Fibroblast of pulmonary artery (primary cell): ENCODE measurements around the gene KIF26B.
A peak's percentile ranks its signal among the peaks of the same experiment; 100 is the strongest.

Experiments used
- DNase-seq: peaks from one replicate; pipeline ENCODE4 v3.0.0-alpha.2; 2010; ENCODE audit warnings: low read depth
- H3K4me3 ChIP-seq: replicated peaks from 2 replicates; pipeline ENCODE4 v1.5.1; 2011; ENCODE audit warnings: low read depth, mild to moderate bottlenecking, control low read depth, low read length, moderate library complexity
- TF ChIP-seq, protein P1 (sequence below): IDR thresholded peaks from 2 replicates; pipeline ENCODE4 v1.5.1; 2011; ENCODE audit warnings: mild to moderate bottlenecking, control low read depth, low read length, inconsistent platforms; ENCODE audit errors: missing control alignments

Gene KIF26B

DNA sequence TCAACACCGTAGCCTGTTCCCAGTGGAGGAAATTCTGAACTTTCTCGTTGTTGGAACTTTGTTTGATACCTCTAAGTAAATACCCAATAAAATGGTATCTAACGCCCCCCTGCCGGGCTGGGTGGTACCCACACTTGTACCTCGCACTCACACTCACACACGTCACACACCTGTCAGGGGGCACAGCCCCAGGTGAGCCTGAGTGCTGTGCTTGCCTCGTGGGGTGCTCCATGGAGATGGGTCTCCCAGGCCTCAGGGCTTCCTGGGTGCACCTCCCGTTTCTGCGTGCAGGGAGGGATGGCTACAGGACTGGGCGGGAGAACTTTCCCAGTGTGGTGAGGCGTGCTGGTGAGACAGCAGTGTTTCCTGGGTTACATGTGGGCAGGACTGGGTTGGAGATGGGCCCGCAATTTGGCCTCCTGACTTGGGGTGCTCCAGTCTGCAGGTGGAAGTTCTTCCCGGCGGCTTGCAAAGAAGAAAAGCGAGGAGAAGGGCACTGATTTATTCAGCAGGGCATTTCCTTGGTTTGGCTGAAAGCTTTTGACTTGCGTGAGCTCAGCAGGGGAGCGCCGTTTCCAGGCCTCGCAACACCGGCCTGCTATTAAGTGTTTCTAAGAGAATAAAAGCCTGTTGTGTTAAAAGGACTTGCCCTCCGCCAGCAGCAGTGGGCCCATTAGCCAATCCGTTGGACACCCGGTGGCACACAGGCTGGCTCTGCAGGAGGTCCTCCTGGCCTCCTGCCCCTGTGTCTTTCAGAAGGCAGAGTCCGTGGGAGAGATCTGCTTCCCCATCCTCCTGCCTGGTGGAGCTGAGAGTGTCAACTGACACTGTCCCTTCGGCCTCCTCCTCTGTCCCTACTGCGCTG lies 79.7 kb downstream of the KIF26B start:
- TF ChIP-seq, protein P1, sequence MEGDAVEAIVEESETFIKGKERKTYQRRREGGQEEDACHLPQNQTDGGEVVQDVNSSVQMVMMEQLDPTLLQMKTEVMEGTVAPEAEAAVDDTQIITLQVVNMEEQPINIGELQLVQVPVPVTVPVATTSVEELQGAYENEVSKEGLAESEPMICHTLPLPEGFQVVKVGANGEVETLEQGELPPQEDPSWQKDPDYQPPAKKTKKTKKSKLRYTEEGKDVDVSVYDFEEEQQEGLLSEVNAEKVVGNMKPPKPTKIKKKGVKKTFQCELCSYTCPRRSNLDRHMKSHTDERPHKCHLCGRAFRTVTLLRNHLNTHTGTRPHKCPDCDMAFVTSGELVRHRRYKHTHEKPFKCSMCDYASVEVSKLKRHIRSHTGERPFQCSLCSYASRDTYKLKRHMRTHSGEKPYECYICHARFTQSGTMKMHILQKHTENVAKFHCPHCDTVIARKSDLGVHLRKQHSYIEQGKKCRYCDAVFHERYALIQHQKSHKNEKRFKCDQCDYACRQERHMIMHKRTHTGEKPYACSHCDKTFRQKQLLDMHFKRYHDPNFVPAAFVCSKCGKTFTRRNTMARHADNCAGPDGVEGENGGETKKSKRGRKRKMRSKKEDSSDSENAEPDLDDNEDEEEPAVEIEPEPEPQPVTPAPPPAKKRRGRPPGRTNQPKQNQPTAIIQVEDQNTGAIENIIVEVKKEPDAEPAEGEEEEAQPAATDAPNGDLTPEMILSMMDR, result no peak
- no peak for DNase-seq

DNA sequence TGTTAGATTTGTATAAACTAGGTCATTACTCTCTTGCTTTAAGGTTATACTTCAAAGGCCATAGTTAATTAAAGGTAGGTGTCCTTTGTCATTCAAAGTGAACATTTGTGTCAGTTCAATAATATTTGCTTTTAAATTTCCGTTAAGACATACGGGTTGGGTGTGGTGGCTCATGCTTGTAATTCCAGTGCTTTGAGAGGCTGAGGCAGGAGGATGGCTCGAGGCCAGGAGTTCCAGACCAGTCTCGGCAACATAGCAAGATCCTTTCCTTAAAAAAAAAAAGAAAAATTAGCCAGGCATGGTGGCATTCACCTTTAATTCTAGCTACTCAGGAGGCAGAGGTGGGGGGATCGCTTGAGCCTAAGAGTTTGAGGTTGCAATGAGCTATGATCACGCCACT lies 80.4 kb downstream of the KIF26B start:
- no peak overlapping the region for H3K4me3 ChIP-seq
- TF ChIP-seq, protein P1, result no peak

More for the DNA sequence above, 79.7 kb downstream of the KIF26B start:
- no peak overlapping the region for H3K4me3 ChIP-seq

DNA sequence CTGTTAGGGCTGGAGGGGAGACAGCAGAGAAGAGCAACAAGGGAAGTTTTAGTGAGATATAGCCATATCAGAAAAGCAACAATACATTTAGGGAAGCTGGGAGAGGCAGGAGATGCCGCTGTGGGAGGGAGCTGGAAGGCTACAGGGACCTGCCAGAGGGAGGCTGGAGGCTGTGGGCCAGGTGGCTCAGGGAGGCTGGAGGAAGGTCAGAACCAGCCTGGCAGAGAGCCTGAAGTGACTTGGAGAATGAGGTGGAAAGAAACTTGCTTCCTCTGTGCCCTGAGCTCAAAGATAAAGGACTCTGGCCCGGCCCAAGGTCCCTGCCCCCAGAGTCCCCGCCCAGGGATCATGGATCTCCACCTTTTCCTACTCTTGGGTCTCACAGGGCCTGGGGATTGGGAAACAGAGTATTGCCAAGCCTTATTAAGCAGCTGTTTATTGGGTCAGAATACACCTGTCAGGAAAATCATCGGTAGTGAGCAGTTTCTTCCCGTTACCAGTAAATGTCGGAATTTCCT lies 85.9 kb downstream of the KIF26B start:
- TF ChIP-seq, protein P1, result no peak
- no peak for DNase-seq
- H3K4me3 ChIP-seq, result no peak overlapping the region

More for the DNA sequence above, 80.4 kb downstream of the KIF26B start:
- DNase-seq, result peak; percentile 20

DNA sequence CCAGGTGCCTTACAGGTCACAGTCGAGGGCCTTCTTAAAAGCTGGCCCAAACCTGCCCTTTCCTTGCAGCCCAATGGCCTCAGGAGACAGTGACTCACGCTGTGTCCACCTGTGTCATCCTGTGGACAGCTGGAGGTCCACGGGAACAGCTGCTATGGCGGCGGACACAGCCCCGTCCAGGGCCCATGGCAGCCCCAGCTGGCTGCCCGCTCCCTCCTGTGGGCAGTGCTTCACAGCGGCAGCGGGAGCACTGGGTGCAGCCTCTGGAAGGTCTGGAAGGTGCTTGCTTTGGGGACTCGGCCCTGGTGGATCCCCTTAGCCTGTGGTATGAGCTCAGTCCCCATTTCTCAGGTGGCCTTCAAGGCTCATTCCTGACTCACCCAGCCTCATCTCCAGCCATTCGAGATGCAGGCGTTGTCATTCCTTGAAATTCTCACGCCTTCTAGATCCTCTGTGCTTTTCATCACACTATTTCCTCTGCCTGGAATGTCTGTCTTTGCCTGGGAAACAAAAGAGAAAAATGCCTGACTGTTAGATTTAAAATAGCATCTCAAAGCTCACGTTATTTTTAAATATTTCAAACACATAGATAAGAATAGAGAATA lies 86.8 kb downstream of the KIF26B start:
- TF ChIP-seq, protein P1, result no peak
- no peak for DNase-seq
- no peak overlapping the region for H3K4me3 ChIP-seq

DNA sequence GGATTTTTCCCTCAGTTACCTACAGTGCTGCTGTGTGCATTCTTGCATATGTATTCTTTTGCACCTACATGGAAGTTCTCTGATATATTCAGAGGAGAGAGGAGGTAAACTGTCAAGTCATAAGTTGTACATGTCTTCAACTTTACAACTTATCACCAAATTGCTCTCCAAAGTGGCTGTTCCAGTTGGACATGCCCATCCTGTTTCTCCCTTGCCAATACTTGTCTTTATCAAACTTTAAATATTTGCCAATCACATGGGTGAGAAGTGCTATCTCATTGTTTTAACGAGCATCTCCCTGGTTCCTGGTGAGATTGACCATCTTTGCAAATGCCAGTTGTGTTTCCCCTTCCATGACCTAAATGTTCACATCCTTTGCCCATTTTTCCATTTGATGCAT lies 88.2 kb downstream of the KIF26B start:
- H3K4me3 ChIP-seq, result no peak overlapping the region
- TF ChIP-seq, protein P1, result no peak
- DNase-seq, result no peak

DNA sequence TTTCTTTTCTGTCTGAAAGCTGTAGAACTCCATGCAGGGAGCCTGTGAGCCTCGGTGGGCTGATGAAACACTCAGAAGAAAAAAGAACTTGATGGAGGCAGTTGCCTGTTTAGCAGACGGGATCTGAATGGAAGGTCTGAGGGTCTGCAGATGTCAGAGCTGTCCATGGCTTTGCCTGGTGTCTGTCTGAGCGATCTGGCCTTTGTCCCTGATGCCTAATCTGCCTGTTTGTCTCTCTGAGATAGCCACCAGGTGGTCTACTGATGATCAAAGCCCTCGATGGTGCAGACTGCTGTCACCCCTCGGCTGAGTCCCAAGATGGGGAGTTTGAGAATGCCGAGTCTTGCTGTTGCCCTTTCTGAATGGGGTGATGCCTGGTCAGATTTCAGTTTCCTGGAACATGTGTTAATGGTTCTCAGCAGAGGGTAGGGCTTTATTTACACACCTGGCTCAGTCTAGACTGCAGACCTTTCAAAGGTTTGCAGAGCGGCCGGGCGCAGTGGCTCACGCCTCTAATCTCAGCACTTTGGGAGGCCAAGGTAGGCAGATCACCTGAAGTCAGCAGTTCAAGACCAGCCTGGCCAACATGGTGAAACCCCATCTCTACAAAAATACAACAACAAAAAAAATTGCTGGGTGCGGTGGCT lies 90.4 kb downstream of the KIF26B start:
- H3K4me3 ChIP-seq, result no peak overlapping the region
- TF ChIP-seq, protein P1, result no peak
- DNase-seq, result no peak
